GM10266 (cell line): ENCODE measurements around the gene PTPRK.

ENCODE experiments used
- DNase-seq: peaks from one replicate; pipeline ENCODE4 v3.0.0; 2012; ENCODE audit errors: extremely low spot score
- TF ChIP-seq, protein P1 (sequence below): IDR thresholded peaks from 2 replicates; pipeline ENCODE4 v1.5.1; 2012; ENCODE audit warnings: mild to moderate bottlenecking, low read depth; ENCODE audit not compliant: control insufficient read depth, insufficient read depth; ENCODE audit errors: missing control alignments

Gene PTPRK

DNA sequence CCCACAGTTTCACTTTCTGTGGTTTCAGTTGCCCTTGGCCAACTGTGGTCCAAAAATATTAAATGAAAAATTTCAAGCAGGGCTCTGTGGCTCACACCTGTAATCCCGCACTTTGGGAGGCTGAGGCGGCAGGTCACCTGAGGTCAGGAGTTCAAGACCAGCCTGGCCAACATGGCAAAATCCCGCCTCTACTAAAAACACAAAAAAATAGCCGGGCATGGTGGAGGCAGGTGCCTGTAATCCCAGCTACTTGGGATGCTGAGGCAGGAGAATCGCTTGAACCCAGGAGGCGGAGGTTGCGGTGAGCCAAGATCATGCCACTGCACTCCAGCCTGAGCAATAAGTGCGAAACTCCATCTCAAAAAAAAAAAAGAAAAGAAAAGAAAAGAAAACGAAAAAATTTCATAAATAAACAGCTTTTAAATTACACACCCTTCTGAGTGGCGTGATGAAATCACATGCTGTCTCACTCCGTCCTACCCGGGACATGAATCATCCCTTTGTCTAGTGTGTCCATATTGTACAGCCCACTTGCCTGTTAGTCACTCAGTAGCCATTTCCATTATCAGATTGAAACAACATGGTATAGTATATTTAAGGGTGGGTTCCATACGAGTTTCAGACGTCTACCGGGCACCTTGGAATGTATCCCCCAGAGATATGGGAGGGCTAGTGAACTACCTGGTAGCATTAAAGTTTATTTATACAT is 11.7 kb downstream of the PTPRK start:
- DNase-seq, result no peak

DNA sequence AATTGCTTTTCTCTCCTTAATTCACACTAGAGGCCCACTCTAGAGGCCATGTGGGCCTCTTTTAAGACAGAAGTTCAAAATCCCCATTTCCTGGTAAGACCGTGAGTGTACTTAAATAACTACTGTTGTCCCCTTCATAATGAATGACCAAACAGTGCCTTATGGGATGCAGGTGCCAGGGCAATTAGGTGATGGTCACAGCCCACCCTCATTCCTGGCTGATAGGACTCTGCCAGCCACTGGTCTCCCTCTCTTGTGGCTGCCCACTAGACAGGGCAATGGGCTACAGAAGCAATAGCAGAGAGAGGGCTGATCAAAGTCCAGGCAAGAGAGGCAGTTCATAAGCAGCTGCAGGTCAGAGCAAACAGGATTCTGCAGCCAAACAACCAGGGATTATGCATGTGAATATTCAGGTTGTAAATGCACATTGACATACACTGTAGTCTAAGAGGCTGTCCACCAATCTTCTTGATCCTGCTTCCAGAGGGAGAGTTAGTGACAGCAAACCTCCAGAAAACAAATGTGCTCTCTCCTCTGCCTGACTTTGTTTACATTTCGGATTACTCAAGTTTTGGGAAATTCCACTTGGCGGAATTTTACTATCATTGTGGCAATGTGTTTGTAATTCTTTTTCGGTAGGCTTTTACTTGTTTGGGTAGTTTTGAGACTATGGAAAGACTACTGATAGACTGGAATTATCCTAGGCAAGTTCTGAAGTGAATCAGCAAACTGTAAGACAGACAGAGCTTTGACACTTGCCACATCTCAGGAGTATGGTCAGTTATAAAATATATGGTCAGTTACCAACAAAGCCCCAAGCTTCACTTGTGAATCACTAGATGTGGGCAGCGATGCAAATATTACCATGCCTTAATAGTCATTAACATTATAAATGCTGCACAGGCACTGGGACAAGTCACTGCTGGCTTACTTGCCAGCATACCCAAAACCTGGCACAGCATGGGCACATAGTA is 12.8 kb downstream of the PTPRK start:
- TF ChIP-seq, protein P1, sequence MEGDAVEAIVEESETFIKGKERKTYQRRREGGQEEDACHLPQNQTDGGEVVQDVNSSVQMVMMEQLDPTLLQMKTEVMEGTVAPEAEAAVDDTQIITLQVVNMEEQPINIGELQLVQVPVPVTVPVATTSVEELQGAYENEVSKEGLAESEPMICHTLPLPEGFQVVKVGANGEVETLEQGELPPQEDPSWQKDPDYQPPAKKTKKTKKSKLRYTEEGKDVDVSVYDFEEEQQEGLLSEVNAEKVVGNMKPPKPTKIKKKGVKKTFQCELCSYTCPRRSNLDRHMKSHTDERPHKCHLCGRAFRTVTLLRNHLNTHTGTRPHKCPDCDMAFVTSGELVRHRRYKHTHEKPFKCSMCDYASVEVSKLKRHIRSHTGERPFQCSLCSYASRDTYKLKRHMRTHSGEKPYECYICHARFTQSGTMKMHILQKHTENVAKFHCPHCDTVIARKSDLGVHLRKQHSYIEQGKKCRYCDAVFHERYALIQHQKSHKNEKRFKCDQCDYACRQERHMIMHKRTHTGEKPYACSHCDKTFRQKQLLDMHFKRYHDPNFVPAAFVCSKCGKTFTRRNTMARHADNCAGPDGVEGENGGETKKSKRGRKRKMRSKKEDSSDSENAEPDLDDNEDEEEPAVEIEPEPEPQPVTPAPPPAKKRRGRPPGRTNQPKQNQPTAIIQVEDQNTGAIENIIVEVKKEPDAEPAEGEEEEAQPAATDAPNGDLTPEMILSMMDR, result no peak
- no peak for DNase-seq

More for the DNA sequence above, 11.7 kb downstream of the PTPRK start:
- TF ChIP-seq, protein P1, result no peak

DNA sequence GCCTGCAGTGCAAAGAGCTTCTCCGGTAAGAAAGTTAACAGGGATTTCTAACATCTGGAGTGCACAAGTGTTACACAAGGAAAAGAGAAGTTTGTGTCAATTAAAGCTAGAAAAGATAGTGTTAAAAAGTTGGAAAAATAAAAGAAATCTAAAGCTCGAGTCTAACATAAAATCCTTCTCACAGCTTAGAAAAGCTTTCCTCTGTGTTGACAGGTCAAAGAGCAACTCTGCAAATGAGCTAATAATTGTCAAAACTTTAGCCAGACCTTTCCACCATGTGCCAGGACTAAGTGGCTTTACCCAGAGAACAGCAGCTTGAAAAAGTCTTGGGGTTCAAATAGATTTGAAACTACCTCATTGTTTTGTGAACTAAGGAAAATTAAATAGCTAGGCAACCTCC is 14.8 kb downstream of the PTPRK start:
- DNase-seq, result no peak
- TF ChIP-seq, protein P1, result no peak

DNA sequence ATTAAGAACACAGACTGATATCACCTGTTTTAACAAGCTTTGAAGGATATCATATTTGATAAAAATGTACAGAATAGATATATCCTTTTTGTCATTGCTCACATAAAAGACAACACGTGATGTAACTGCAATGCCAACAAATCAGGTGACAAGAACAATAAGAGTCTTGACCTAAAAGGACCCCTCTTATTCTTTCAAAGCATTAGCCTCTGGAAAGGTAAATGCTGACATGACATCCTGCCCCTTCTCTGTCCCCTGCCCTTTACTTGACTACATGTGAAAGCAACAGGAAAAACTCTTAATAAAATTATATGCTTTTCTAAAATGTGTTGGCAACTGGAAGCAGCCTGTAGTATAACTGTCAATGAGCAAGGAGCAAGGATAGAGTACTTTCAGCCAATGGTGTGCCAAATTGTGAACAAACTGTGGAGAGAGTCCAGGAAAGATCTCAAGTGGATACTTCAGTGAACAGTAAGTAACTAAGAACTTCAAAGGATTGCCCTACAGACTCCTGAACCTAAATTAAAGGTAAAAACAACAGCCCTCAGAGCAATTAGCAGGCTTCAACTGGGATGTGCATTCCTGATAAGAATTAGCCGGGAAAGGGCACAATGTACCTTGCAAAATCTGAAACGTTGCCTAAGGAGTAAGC is 16.3 kb downstream of the PTPRK start:
- TF ChIP-seq, protein P1, result no peak
- no peak for DNase-seq

DNA sequence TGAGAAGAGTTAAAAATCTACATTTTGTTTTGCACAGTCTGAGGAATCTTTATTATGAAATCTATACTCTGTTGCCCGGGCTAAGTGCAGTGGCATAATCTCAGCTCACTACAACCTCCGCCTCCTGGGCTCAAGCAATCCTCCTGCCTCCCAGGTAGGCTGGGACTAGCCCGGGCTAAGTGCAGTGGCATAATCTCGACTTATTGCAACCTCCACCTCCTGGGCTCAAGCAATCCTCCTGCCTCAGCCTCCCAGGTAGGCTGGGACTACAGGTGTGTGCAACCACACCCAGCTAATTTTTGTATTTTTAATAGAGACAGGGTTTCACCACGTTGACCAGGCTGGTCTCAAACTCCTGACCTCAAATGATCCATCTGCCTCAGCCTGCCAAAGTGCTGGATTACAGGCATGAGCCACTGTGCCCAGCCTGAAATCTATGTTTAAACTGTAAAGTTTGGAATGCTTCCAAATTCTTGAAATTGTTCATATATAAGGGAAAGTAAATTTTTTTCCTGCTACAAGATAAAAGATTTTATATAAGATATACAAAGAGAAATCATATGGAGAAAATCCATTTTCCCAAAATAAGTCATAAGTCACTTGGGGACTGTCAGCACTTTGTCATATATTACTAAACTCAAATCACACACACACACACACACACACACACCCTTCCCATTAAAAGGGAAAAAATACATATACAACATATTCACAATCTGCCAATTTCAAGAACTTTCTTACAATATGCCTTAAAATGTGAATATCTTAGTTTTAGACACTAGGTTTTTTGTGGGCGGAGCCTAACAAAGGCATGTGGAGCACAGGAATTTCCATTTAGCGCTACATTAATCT is 19.4 kb downstream of the PTPRK start:
- DNase-seq, result no peak
- TF ChIP-seq, protein P1, result no peak

DNA sequence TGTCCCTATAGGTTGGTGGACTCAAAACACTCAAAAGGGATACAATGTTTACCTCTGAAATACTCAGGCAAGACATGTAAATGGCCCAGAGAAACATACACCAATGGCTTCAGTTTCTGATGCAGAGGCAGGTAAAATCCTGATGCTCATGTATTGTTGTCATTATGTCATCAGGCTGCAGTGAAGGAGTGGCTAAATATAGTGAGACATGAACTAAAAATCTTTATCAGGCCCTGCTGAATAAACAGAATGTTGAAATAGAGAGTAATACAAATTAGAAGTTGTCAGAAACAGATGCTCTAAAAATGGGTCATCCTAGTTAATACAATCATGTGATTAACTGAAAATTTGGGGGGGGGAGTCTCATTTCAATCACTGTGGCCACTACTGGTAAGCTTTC is 20.4 kb downstream of the PTPRK start:
- TF ChIP-seq, protein P1, result no peak
- no peak for DNase-seq
